Measurements from ENCODE around the gene INPP5B. TPM values are rescaled to one million over a fixed set of nuclear protein-coding genes. Genes with fewer than 3 reads are reported as not detected.

INPP5B gene
- total RNA-seq, 1 donor from 2014 or later, result 19.3 TPM

DNA sequence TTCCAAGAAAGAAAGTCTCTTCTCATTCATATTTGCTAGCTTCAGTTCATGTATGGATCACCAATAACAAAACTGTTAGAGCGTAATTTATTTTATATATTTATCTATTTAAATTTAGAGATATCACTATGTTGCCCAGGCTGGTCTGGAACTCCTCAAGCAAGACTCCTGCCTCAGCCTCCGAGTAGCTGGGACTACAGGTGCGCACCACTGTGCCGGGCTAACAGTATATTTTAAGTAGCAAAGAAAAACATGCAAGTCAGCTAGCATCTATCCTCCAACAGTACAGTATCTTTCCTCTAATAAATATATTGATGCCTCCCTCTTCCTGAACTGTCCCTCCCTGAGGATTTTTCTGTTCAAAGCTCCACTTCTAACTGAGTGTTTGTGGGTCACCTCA, 21.5 kb downstream of the INPP5B start:
- Mint-ChIP-seq H3K27me3 (no peaks in the 10 kb centered on the region), H3K4me1 (ENCODE audit: unreplicated experiment) (peaks cover 15% of the 10 kb centered on the region), H3K4me3 (no peak overlapping the region), H3K36me3 (no peaks in the 10 kb centered on the region), H3K27ac (no peak overlapping the region), H3K9me3 (no peaks in the 10 kb centered on the region)
- no peak for DNase-seq (ENCODE audit: extremely low spot score, unreplicated experiment)
- TF ChIP-seq CTCF (conservative IDR thresholded peaks at IDR 0.05), result no peak

DNA sequence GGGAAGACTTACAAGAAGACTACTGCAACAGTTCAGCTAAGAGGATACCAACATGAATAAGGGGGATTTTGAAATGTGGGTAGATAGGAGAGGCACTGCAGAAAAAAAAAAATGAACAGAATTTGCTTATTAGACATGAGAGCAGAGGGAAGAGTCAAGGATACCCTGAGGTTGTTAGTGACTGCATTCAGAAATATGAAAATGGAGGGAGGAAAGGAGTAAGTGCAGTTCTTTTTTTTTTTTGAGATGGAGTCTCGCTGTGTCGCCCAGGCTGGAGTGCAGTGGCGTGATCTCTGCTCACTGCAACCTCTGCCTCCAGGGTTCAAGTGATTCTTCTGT, 23.3 kb downstream of the INPP5B start:
- Mint-ChIP-seq H3K36me3 (no peaks in the 10 kb centered on the region), H3K4me3 (no peak overlapping the region), H3K27ac (no peak overlapping the region), H3K9me3 (no peaks in the 10 kb centered on the region), H3K4me1 (ENCODE audit: unreplicated experiment) (peaks cover 12% of the 10 kb centered on the region), H3K27me3 (no peaks in the 10 kb centered on the region)
- TF ChIP-seq CTCF (conservative IDR thresholded peaks at IDR 0.05), result no peak
- no peak for DNase-seq (ENCODE audit: extremely low spot score, unreplicated experiment)

DNA sequence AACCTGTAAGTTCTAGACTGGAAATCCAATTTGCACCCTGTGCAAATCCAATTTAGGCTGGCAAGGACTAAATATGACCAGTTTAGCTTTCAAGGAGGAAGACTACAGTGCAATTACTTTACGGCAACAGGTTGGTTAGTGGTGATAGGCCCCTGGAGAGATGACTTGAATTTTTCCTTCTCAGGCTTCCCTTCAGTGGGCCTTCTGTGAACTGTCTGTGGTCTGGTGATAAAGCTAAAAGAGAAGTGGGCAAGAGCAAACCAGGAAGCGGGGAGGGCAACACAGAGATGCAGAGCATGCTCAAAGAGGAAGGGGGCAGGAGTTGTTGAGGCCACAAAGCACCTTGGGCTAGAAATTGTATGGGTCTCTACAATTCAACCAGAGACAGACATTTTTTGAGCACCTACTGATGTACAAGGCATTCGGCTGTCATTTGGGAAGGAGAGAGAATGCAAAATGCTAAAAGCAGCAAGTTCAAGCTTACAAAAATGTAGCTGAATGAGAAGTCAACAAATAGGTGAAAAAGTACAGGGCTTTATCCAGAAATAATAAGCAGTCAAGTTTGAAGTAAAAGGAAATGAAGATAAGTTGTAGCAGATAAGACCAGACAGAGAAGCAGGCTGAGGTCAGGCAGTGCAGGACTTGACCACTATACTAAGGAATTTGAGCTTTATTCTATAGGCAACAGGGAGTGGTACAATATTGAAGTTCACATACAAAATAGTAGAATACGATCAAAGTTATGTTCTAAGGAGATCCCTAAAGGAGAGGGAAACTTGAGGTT, 23.9 kb downstream of the INPP5B start:
- H3K27ac Mint-ChIP-seq, result no peak overlapping the region

GRCh38 chr1:37919277-37919676, 27.6 kb downstream of the INPP5B start:
- Mint-ChIP-seq H3K27ac (no peak overlapping the region), H3K36me3 (no peaks in the 10 kb centered on the region), H3K4me3 (no peak overlapping the region), H3K27me3 (no peaks in the 10 kb centered on the region), H3K4me1 (ENCODE audit: unreplicated experiment) (no peaks in the 10 kb centered on the region), H3K9me3 (no peaks in the 10 kb centered on the region)
- DNase-seq (ENCODE audit: extremely low spot score, unreplicated experiment), result no peak
- peak; percentile 69 for TF ChIP-seq CTCF (conservative IDR thresholded peaks at IDR 0.05)

More for the DNA sequence above, 23.9 kb downstream of the INPP5B start:
- no peak for DNase-seq (ENCODE audit: extremely low spot score, unreplicated experiment)
- no peaks in the 10 kb centered on the region for H3K36me3 Mint-ChIP-seq
- H3K4me1 Mint-ChIP-seq (ENCODE audit: unreplicated experiment), result peaks cover 12% of the 10 kb centered on the region
- no peak overlapping the region for H3K4me3 Mint-ChIP-seq
- no peak for TF ChIP-seq CTCF (conservative IDR thresholded peaks at IDR 0.05)
- no peaks in the 10 kb centered on the region for H3K9me3 Mint-ChIP-seq
- no peaks in the 10 kb centered on the region for H3K27me3 Mint-ChIP-seq

DNA sequence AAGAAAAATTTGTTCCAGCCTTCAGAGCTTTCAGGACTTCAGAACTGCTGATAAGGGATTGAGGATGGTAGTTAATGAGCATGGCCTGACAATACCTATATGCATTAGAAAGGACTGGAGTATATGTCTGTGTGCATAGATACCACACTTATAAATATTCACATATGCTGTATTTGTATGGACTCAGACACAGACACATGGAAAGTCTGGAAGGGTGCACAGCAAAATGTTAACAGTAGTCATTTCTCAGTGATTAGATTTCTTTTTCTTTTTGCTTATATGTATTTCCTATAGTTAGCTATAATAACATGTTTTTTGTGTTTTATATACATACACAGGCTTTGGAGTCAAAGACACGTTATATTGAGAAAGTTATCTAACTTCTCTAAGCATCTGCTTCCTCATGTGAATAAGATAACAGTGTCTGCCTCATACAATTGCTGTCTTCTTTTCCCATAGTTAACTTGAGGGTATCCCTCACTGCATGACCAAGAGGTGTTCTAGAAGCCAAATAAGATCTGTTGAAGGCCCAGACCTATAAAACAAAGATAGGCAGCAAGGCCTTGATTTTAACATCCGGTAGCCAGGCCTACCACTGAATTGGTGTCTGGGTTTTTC, 31.3 kb downstream of the INPP5B start:
- H3K4me3 Mint-ChIP-seq, result no peak overlapping the region
- DNase-seq (ENCODE audit: extremely low spot score, unreplicated experiment), result no peak
- no peaks in the 10 kb centered on the region for H3K9me3 Mint-ChIP-seq
- H3K27me3 Mint-ChIP-seq, result no peaks in the 10 kb centered on the region
- no peak for TF ChIP-seq CTCF (conservative IDR thresholded peaks at IDR 0.05)
- H3K27ac Mint-ChIP-seq, result no peak overlapping the region
- H3K36me3 Mint-ChIP-seq, result no peaks in the 10 kb centered on the region
- H3K4me1 Mint-ChIP-seq (ENCODE audit: unreplicated experiment), result no peaks in the 10 kb centered on the region
